Upper lobe of left lung (tissue), 4 donors: ENCODE results near the gene PPP5C.
"Not testable (repeated sequence)": the region's sequence is repeated elsewhere in the genome, so short reads cannot be mapped to it uniquely, and the experiment has no call there.

ENCODE experiments used
- CTCF ChIP-seq, 6 experiments: fragments of 450-650 bp in 4 of 6; fragments of 200-600 bp in 2 of 6; sonication (generic) in 2 of 6; IDR thresholded peaks; one replicate each; pipeline ENCODE4 v1.5.1; 2016 to 2019; ENCODE audit warnings: antibody characterized with exemption in 6 of 6
- POLR2AphosphoS5 ChIP-seq, 2 donors: sonication (generic); formaldehyde crosslinking; IDR thresholded peaks; one replicate each; pipeline ENCODE4 v1.5.1; 2017; ENCODE audit warnings: antibody characterized with exemption in 2 of 2

DNA sequence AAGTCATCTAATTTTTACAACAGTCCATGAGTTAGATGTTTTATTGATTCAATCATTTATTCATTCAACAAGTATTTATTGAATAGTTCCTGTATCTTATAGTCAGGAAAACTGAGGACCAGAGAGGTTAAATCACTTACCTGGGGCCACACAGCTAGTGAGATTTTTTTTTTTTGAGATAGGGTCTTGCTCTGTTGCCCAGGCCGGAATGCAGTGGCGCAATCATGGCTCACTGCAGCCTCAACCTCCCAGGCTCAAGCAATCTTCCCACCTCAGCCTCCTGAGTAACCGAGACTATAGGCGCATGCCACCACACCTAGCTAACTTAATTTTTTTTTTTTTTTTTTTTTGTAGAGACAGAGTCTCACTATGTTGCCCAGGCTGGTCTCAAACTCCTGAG lies 88.8 kb downstream of the PPP5C start:
- TF ChIP-seq POLR2AphosphoS5, CTCF (IDR thresholded peaks at IDR 0.05): not testable (repeated sequence)
